Measurements from ENCODE around the gene PCNX1.

Gene PCNX1

GRCh38 chr14:70890826-70891659 lies 16.2 kb upstream of the PCNX1 start:
- H3K36me3 ChIP-seq (ENCODE audit: insufficient read depth, low read length), result no peaks in the 10 kb centered on the region
- H3K9me3 ChIP-seq (ENCODE audit: low read length), result no peaks in the 10 kb centered on the region
- no peak overlapping the region for H3K4me3 ChIP-seq (ENCODE audit: low read depth in 1 of 2, low read length in 2 of 2)
- no peak overlapping the region for H3K9ac ChIP-seq (ENCODE audit: low read length)
- H3K4me1 ChIP-seq (ENCODE audit: insufficient read depth, low read length), result peaks cover 17% of the 10 kb centered on the region
- H3K27ac ChIP-seq (ENCODE audit: low read depth, low read length), result no peak overlapping the region
- no peaks in the 10 kb centered on the region for H3K27me3 ChIP-seq (ENCODE audit: control insufficient read depth in 1 of 2, insufficient read depth in 2 of 2, low read length in 2 of 2)

DNA sequence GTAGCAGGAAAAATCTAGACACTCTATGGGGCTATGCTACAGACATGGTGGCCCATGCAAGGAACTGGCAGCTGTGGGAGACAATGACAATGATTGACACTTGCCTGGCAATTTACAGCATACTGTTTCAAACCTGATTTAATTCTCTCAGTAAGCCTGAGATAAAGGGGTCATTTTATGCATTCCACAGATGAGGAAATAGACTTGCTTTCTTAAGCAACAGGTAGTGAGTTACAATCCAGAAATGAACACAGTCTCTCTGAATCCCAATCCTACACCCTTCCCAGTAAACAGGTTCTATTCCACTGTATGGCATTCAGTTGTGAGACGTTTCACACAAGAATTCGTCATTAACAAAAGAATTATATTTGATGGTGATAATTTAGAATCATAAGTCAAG lies 15.5 kb upstream of the PCNX1 start:
- no peaks in the 10 kb centered on the region for H3K9me3 ChIP-seq (ENCODE audit: low read length)
- H3K9ac ChIP-seq (ENCODE audit: low read length), result no peak overlapping the region
- no peaks in the 10 kb centered on the region for H3K27me3 ChIP-seq (ENCODE audit: control insufficient read depth in 1 of 2, insufficient read depth in 2 of 2, low read length in 2 of 2)
- H3K4me3 ChIP-seq (ENCODE audit: low read depth in 1 of 2, low read length in 2 of 2), result no peak overlapping the region
- H3K27ac ChIP-seq (ENCODE audit: low read depth, low read length), result no peak overlapping the region
- no peaks in the 10 kb centered on the region for H3K36me3 ChIP-seq (ENCODE audit: insufficient read depth, low read length)
- H3K4me1 ChIP-seq (ENCODE audit: insufficient read depth, low read length), result peaks cover 16% of the 10 kb centered on the region

- no peaks in the 10 kb centered on the region for H3K9me3 ChIP-seq (ENCODE audit: low read length)
- no peak overlapping the region for H3K4me3 ChIP-seq (ENCODE audit: low read depth in 1 of 2, low read length in 2 of 2)
- H3K9ac ChIP-seq (ENCODE audit: low read length), result no peak overlapping the region
- no peaks in the 10 kb centered on the region for H3K27me3 ChIP-seq (ENCODE audit: control insufficient read depth in 1 of 2, insufficient read depth in 2 of 2, low read length in 2 of 2)
- peaks cover 17% of the 10 kb centered on the region for H3K4me1 ChIP-seq (ENCODE audit: insufficient read depth, low read length)
- H3K36me3 ChIP-seq (ENCODE audit: insufficient read depth, low read length), result no peaks in the 10 kb centered on the region
- no peak overlapping the region for H3K27ac ChIP-seq (ENCODE audit: low read depth, low read length)
These were observed 14.0 kb upstream of the PCNX1 start for GRCh38 chr14:70893062-70893845.

DNA sequence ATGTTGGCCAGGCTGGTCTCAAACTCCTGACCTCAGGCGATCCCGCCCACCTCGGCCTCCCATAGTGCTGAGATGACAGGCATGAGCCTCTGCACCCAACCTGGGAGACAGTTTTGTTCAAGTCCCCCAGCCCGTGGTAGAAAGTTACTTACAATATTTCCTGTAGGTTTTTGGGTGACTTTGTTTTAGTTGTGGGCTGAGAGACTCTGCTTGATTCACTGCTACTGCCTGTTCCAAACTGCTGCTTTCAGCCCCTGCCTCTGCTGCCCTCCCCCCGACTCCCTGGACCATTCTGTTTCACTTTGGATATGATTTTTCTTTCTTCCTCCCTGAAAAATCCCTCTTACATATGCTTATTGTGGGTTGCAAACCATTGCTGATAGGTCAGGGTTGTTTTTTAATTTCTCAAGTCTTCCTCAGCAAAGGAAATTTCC lies 13.4 kb upstream of the PCNX1 start:
- no peak overlapping the region for H3K9ac ChIP-seq (ENCODE audit: low read length)
- peaks cover 24% of the 10 kb centered on the region for H3K4me1 ChIP-seq (ENCODE audit: insufficient read depth, low read length)
- H3K9me3 ChIP-seq (ENCODE audit: low read length), result no peaks in the 10 kb centered on the region
- no peaks in the 10 kb centered on the region for H3K36me3 ChIP-seq (ENCODE audit: insufficient read depth, low read length)
- no peaks in the 10 kb centered on the region for H3K27me3 ChIP-seq (ENCODE audit: control insufficient read depth in 1 of 2, insufficient read depth in 2 of 2, low read length in 2 of 2)
- no peak overlapping the region for H3K4me3 ChIP-seq (ENCODE audit: low read depth in 1 of 2, low read length in 2 of 2)
- H3K27ac ChIP-seq (ENCODE audit: low read depth, low read length), result no peak overlapping the region

DNA sequence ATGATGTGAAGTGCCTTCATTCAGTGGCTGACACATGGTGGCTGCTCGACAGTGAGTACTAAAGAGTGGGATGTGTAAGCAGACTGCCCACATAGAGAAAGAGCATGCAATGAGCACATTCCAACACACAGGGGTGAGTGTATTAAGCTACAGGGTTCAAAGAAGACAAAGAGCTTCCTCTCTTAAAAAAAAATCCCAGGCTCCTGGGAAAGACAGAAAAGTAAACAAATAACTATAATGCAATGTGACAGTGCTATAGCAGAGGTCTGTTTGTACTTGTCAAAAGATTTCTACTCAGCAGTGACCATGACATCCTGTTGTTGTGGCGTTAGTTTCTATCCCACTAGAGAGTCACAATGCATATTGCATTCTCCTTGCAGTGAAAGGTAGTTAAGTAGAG lies 12.4 kb upstream of the PCNX1 start:
- H3K4me3 ChIP-seq (ENCODE audit: low read depth in 1 of 2, low read length in 2 of 2), result no peak overlapping the region
- H3K27me3 ChIP-seq (ENCODE audit: control insufficient read depth in 1 of 2, insufficient read depth in 2 of 2, low read length in 2 of 2), result no peaks in the 10 kb centered on the region
- no peaks in the 10 kb centered on the region for H3K9me3 ChIP-seq (ENCODE audit: low read length)
- no peaks in the 10 kb centered on the region for H3K36me3 ChIP-seq (ENCODE audit: insufficient read depth, low read length)
- H3K4me1 ChIP-seq (ENCODE audit: insufficient read depth, low read length), result peaks cover 28% of the 10 kb centered on the region
- H3K9ac ChIP-seq (ENCODE audit: low read length), result no peak overlapping the region
- H3K27ac ChIP-seq (ENCODE audit: low read depth, low read length), result no peak overlapping the region

DNA sequence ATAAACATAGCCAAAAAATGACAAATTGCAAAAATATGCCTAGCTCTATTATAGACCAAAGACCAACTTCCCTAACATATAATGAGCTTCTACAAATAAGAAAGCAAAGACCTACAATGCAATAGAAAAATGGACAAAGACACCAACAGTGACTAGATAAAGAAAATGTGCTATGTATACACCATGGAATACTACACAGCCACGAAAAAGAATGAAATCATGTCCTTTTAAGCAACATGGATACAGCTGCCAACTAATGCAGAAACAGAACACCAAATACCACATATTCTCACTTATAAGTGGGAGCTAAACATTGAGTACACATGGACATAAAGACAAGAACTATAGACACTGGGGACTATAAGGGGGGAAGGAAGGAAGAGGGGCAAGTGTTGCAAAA lies 10.9 kb upstream of the PCNX1 start:
- Histone ChIP-seq H3K27ac (ENCODE audit: low read depth, low read length) (peak overlapping the region; percentile 83), H3K4me1 (ENCODE audit: insufficient read depth, low read length) (peaks cover 28% of the 10 kb centered on the region), H3K4me3 (ENCODE audit: low read depth in 1 of 2, low read length in 2 of 2) (no peak overlapping the region), H3K9ac (ENCODE audit: low read length) (no peak overlapping the region), H3K36me3 (ENCODE audit: insufficient read depth, low read length) (no peaks in the 10 kb centered on the region), H3K9me3 (ENCODE audit: low read length) (no peaks in the 10 kb centered on the region), H3K27me3 (ENCODE audit: control insufficient read depth in 1 of 2, insufficient read depth in 2 of 2, low read length in 2 of 2) (no peaks in the 10 kb centered on the region)

DNA sequence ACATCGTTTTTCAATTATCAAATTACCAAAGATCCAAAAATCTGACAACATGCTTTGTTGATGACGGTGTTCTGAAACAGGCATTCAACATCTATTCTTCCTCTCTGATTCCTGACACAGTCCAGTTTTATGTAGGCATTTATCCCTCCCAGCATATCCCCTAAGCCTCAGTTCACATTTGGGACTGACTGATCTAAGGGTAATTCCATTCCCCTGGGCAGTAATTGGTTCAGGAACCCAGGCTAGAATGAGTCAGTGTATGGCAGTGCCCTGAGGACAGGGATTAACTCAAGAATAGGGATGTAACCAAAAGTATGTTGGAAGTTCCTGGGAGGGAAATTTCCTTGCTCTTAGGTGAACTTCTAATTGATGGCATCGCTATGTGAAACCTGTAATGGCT lies 10.3 kb upstream of the PCNX1 start:
- Histone ChIP-seq H3K27me3 (ENCODE audit: control insufficient read depth in 1 of 2, insufficient read depth in 2 of 2, low read length in 2 of 2) (no peaks in the 10 kb centered on the region), H3K36me3 (ENCODE audit: insufficient read depth, low read length) (no peaks in the 10 kb centered on the region), H3K9ac (ENCODE audit: low read length) (no peak overlapping the region), H3K9me3 (ENCODE audit: low read length) (no peaks in the 10 kb centered on the region), H3K4me1 (ENCODE audit: insufficient read depth, low read length) (peaks cover 28% of the 10 kb centered on the region), H3K27ac (ENCODE audit: low read depth, low read length) (peak overlapping the region; percentile 83), H3K4me3 (ENCODE audit: low read depth in 1 of 2, low read length in 2 of 2) (no peak overlapping the region)

DNA sequence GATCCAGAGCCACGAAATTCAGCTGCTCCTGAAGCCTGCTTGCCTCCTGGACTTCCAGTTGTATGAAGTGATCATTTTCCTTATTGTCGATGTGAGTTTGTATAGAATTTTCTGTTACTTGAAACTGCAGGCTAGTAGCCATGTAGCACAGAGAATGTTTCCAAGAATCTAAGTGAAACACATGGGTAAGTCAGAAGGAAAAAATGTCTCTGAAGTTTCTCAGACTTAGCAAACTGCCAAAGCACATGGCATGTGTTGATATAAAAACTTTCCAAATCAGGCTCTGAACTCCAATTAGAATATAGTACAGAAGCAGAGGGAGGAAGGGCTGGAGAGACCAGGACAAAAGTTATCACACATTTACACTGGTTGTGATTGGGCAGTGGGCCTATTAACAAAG lies 9.8 kb upstream of the PCNX1 start:
- Histone ChIP-seq H3K9ac (ENCODE audit: low read length) (no peak overlapping the region), H3K4me1 (ENCODE audit: insufficient read depth, low read length) (peaks cover 28% of the 10 kb centered on the region), H3K4me3 (ENCODE audit: low read depth in 1 of 2, low read length in 2 of 2) (no peak overlapping the region), H3K27me3 (ENCODE audit: control insufficient read depth in 1 of 2, insufficient read depth in 2 of 2, low read length in 2 of 2) (no peaks in the 10 kb centered on the region), H3K9me3 (ENCODE audit: low read length) (no peaks in the 10 kb centered on the region), H3K36me3 (ENCODE audit: insufficient read depth, low read length) (no peaks in the 10 kb centered on the region), H3K27ac (ENCODE audit: low read depth, low read length) (peak overlapping the region; percentile 83)

DNA sequence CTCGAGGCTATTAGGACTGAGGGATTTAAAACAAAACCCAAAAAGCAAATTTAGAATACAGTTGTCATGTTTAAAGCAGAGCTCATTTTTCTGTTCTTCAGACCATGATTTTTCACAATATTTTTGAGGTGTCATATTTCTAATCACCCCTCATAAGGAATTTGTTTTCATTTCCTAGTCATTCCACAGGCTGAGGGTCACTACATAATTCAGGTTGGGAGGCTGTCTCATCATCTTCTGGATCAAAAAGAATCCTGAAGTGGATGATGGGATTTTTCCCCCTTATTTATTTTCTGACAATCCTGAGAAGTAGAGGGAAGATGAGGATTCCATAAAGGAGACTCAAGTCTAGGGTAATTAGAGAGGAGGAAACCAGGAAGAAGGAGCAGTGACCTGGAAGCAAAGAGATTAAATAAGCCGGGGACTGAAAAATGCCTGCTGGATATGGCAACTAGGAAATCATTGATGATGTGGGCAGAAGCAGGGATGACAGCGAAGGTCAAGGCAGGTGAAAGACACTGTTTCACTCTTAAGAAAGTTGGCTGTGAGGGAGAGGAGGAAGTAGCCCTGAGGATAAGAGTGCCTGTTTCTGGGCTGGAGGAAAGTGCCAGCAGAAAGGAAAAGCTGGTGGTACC lies 9.0 kb upstream of the PCNX1 start:
- peak overlapping the region; percentile 71 for H3K27ac ChIP-seq (ENCODE audit: low read depth, low read length)
- H3K4me3 ChIP-seq (ENCODE audit: low read depth in 1 of 2, low read length in 2 of 2), result no peak overlapping the region
- H3K4me1 ChIP-seq (ENCODE audit: insufficient read depth, low read length), result peaks cover 28% of the 10 kb centered on the region
- H3K9me3 ChIP-seq (ENCODE audit: low read length), result no peaks in the 10 kb centered on the region
- no peak overlapping the region for H3K9ac ChIP-seq (ENCODE audit: low read length)
- H3K27me3 ChIP-seq (ENCODE audit: control insufficient read depth in 1 of 2, insufficient read depth in 2 of 2, low read length in 2 of 2), result no peaks in the 10 kb centered on the region
- no peaks in the 10 kb centered on the region for H3K36me3 ChIP-seq (ENCODE audit: insufficient read depth, low read length)

DNA sequence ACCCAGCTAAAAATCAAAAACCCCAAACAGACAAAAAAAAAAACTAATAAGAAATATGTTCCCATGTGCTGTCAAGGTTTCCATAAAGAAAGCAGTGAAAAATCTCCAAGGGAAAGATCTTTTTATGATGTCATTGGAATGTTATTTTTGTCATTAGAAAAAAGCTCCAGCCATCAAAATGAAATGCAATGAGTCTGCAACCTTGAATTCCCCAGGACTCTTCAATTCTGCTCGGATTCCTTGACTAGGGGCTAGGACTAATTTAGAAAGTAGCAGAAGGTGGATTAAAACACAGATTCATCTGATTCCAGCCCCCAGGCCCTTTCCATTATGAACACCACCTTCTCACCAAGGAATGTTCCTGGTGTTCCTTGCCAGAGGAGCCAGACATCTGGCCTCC lies 6.0 kb upstream of the PCNX1 start:
- H3K27me3 ChIP-seq (ENCODE audit: control insufficient read depth in 1 of 2, insufficient read depth in 2 of 2, low read length in 2 of 2), result no peaks in the 10 kb centered on the region
- no peak overlapping the region for H3K27ac ChIP-seq (ENCODE audit: low read depth, low read length)
- no peaks in the 10 kb centered on the region for H3K36me3 ChIP-seq (ENCODE audit: insufficient read depth, low read length)
- no peaks in the 10 kb centered on the region for H3K9me3 ChIP-seq (ENCODE audit: low read length)
- H3K4me1 ChIP-seq (ENCODE audit: insufficient read depth, low read length), result peaks cover 42% of the 10 kb centered on the region
- H3K4me3 ChIP-seq (ENCODE audit: low read depth in 1 of 2, low read length in 2 of 2), result no peak overlapping the region
- H3K9ac ChIP-seq (ENCODE audit: low read length), result no peak overlapping the region

DNA sequence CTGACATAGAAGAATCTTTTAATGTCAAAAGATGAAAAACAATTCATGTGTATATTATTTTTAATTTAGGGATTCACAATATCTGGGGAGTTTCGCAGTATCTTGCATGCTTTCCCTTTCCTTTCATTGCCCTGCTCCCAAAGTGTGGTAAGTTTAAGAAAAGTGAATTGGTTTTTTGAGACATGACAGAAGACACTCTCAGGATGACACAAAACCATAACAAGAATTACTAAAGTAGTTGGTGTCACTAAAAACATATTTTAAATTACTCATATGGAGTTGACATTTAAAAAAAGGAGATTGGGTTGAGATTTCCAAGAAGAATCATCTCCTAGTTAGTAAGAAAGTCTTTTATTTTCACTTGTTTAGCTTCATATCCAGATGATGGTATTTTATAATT lies 5.1 kb upstream of the PCNX1 start:
- Histone ChIP-seq H3K36me3 (ENCODE audit: insufficient read depth, low read length) (no peaks in the 10 kb centered on the region), H3K27ac (ENCODE audit: low read depth, low read length) (no peak overlapping the region), H3K4me1 (ENCODE audit: insufficient read depth, low read length) (peaks cover 41% of the 10 kb centered on the region), H3K4me3 (ENCODE audit: low read depth in 1 of 2, low read length in 2 of 2) (no peak overlapping the region), H3K27me3 (ENCODE audit: control insufficient read depth in 1 of 2, insufficient read depth in 2 of 2, low read length in 2 of 2) (no peaks in the 10 kb centered on the region), H3K9ac (ENCODE audit: low read length) (no peak overlapping the region), H3K9me3 (ENCODE audit: low read length) (no peaks in the 10 kb centered on the region)
